Lung microvascular endothelial cell (primary cell): ENCODE measurements around the gene DYRK1B. TPM values are rescaled to one million over a fixed set of nuclear protein-coding genes. Genes with fewer than 3 reads are reported as not detected.
"Not testable (repeated sequence)": the region's sequence is repeated elsewhere in the genome, so short reads cannot be mapped to it uniquely, and the experiment has no call there.

Experiments used
- DNase-seq, 2 donors: peaks; one replicate each; pipeline versions ENCODE4 v3.0.0 to v3.0.0-alpha.2; 2010; ENCODE audit warnings: low read depth in 2 of 2
- total RNA-seq: library from RNA; depleted of rRNA; stranded (reverse); fragments of >200 nt; gene quantifications from 2 replicates; pipeline ENCODE4 v1.2.1, GENCODE V29; 2014

The DYRK1B gene
- total RNA-seq, 1 donor from 2014 or later = 11.1 TPM

DNA sequence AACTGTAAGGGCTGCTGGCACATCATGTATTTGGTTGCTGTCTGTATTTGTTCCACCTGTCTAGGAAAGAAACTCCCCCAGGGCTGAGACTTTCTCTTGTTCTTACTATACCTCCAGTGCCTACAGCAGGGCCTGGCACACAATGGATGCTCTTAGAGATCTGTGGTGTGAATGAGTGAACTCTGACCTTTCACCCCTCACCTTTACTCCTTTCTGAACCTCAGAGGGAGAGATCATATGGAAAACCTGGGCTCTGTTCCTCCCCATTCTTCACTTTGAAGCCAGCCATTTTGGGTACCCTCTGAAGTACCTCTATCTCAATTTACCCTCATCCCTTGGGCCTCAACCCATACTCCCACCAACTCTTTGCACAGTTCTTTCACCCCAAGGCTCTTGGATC is 3.1 kb downstream of the DYRK1B start:
- DNase-seq = no peak

DNA sequence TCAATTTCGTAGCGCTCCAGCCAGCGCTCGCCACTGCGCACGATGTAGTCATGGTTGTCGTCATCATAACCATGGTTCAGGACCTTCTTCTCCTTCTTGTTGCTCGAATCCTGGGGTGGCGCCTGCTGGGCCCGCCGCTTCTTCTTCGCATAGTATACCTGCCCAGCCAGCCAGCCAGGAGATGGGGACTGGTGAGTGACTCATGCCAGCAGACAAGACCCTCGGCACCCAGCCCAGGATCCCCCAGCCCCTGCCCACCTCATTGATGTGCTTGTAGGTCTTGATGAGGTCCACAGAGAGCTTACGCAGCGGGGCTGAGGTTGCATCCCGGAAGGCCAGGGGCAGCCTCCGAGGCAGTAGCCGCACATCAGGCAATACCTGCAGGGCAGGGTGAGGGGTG is 3.6 kb downstream of the DYRK1B start:
- no peak for DNase-seq

DNA sequence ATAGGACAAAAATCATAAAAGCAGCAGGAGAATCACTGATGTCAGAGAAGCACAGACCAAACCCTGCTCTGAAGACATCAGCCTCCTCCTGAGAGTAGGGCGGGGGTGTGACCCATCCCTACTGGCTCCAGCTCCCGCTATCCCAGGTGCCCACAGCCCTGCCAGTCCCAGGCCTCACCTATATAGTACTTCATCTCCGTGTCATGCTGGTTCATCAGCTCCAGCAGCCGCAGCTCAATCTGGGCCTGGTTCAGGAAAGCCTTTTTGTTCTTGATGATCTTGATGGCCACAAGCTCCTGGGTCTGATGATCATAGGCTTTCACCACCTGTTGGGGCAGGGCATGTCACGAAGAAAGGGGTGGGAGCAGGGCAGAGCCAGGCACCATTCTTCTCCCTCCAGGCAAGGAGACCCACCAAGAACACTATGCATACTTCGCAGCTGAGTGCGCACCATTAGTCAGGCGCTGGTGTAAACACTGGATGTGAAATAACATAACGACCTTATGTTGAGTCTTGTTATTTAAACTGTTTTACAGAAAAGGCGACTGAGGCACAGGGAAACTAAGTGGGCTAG is 4.2 kb downstream of the DYRK1B start:
- DNase-seq = no peak

DNA sequence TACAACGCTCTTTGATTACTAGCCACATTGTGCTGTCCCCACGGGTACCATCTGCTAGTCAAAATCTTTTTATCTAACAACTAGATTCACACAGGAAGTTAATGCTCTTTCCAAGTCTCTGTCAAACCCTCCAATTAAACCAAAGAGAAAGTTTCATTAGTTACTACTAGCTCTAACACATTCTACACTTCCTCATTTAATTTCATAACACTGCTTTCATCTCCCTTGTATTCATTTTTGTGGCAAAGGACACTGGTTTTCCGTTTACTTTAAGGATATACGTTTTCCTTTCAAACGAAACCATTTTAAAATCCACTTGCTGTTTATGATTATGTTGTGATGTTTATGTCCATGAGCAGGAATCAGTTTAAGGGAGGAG is 5.3 kb downstream of the DYRK1B start:
- no peak for DNase-seq

DNA sequence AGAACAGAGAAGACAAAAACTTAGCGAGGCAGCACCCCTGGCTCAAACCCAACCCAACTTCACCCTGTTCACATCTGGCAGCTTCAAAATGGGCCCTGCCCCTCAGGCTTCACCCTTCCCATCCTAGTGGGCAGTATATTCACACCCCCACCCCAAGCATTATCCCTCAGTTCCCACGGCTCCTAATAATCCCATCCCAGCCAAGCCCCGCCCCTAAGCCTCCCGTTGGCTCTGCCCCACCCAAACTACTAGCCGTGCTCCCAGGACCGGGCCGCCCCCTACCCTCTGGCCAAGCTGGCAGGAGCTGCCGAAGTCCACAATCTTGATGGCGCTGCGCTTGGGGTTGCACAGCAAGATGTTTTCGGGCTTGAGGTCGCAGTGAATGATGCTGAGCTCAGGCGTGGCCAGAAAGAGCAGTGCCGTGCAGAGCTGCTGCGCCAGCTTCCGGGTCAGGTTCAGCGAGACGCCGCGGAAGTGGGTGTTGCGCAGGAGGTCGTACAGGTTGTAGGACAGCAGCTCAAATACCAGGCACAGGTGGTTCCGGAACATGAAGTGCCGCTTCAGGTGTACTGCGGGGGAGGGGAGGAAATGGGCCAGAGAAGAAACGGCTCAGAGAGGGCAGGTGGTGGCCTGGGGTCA is 5.8 kb downstream of the DYRK1B start:
- DNase-seq = no peak

DNA sequence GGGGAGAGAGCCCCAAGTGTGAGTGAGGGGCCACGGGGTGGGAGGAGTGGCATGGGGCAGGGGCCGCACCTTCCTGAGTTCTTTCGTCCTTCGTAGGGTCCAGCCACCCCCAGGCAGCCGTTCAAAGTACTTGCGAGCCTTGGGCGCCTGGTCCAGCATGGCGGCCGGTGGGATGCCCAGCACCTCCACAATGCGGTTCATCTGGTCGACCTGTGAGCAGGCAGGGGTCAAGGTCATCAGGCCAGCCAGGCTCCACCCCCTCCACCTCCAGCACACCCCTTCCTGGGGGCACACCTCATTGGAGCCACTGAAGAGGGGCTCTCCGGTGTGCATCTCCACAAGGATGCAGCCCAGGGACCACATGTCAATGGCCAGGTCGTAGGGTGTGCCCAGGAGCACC is 6.7 kb downstream of the DYRK1B start:
- DNase-seq = no peak

DNA sequence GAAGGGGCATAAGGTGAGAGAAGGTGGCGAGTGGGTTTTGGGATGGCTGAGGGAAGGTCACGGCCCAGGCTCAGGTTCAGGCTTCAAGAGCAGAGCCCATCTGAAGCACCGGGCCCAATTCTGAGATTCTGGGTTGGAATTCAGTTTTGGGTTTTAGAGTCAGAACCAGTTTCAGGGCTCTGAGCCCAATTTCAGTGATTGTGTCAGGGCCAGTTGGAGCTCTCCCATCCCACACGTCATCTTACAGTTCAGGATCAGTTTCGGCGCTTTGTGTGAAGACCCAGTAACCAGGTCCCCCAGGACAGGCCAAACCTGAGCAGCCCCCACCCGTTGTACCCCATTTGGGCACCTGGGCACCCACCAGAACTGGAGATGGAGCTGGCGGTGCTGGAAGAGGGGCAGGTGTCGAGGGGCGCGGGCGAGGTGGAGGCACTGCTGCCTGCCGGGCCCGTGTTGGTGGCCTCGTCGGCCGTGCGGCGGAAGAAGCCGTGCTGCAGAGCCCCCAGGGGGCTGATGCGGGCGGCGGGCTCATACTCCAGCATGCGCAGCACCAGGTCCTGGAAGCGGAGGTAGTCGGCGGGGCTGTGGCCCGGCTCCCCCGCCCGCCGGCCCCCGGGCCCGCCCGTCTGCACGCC is 7.5 kb downstream of the DYRK1B start:
- DNase-seq = no peak

DNA sequence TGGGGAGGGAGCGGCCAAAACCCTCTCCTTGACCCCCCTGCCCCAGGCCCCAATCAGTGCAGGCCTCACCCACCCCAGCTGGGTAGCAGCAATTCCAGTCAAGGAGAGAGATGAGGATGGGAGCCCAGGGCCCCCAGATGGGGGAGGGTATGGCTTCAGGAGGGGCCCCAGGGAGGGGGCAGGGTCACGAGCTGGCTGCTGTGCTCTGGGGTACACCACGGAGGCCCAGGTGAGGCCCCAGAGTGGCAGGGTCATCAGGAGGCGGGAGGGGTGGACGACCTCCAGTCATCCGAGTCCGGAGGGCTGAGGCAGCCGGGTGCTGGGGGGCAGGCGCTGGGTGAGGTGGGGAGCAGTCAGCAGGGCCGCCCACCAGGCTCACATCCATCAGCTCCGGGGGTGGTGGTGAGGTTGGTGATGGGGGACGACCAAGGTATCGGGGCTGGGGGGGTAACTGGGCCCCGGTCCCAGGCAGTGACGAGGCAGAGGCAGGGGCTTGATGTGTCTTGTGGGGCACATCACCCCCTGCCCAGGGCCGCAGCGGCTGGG is 8.4 kb downstream of the DYRK1B start:
- DNase-seq = no peak

DNA sequence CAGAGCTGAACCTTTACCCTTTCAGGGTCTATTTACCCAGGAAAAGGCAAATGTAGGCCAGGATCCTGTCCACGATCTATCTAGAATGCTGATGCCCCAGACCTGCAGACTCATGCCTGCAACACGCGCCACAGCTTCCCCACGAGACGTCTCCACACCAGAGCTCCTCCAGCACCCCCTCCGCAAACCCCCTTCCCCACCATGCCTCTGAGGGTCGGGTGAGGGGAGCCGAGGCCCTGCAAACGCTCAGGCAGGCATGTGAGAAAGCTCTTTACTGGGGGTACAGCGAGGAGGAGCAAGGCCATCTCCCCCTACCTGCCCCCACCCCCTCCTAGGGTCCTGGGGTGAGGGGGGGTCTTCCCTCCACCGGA is 8.9 kb downstream of the DYRK1B start:
- DNase-seq = no peak

DNA sequence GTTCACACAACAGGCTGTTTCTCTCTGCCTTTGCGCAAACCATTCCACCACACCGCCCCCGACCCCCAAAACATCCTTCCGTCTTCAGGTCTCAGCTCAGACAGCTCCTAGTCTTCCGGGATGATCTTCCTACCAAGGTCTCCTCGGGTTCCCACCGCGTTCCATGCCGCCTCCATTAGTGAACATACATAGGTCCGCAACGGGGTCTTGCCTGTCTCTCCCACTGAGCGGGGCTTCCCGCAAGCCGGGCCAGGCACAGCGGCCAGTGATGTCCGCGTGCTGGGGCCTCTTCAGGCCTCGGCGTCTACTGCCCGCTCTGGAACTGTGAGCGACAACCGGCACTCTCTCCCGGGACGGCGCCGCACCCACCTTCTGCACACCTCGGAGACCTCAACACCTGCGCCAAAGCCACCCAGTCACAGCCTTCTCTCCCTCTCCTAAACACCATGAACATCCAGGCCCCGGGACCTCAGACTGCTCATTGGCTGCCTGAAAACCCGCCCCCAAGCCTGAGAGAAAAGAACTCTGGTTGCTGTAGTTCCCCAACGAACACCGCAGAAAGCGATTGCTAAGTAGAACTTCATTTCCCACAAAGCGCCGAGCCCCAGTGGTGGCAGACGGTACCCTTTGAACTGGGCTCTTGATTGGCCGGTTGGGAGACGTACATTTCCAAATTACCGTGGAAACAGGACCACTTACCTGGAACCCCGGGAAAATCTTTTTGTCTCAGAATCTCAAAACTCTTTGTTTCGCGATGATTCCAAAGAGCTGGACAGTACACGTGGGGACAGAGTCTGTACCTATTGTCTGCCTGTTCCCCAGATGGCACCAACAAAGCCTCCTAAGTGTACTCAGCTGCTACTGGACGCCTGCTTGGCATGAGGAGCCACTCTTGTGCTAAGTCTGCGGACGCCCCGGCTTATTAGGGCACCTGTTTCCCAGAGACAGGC is 9.5 kb downstream of the DYRK1B start:
- peak; percentile 93 to 94 for DNase-seq

DNA sequence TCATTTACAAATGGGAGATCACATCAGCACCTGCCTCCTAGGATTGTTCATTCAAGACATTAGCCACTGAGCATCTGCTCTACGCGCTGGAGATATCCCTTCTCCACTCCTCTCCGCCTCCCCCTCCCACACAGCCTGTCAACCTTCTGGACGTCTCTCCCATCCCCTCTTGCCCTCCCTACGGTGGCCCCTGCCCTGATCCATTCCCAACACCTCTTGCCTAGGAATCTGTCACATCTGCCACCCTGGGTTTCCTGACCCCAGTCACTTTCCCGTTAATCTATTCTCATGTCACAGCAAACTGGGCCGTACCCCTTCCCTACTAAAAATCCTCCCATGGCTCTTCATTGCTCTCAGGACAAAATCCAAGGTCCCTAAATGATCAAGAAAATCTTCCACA is 10.3 kb downstream of the DYRK1B start:
- no peak for DNase-seq

DNA sequence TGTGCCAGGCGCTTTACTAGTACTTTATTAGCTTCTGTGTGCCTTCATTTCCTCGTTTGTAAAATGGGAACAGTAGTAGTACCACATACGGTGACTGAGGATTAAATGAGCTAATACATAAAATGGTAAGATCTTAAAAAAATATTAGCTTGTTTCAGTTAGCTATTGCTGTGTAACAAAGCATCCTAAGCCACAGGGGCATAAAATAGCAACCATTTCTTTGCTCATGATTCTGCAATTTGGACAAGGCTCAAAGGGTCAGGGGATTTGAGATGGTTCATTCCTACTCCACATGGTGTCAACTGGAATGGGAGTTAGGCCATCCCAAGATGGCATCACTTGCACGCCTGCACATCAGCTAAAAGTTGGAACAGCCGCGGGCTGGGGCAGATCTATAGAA is 13.3 kb downstream of the DYRK1B start:
- no peak for DNase-seq

DNA sequence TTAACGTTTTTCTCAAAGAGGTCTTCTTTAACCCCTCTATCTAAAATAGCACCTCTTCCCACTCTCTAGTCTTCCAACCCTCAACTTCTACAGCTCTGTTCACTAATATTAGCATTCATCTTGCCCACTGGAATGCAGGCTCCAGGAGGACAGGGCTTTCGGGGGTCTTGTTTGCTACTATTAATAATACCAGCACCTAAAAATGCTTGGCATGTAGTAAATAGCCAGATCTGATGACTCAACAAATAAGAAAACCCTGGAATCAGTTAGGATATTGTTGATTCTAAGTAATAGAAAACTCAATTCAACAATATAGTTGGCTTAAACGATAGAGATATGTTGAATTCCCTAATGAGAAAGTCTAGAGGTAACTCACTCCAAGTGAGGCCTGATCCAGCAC is 14.2 kb downstream of the DYRK1B start:
- no peak for DNase-seq

DNA sequence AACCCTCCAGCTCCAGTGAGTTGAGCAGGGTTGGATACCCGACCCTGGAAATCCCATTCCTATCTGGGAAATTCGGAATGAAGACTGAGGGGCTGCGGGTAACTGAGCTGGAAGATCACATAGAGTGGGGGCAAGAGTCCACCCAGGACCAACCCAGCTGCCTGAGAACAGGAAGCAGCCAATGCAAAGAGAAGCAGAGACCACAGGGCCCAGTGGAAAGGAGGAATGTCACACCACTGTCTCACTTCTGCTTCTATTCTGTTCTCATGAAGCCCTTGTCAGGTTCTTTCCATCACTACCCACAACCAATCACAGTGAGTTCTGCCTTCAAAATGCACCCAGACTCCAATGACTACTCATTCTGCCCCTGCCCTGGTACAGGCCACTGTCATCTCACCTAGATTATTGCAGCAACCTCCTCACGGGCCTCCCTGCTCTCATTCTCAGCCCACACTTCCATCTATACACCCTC is 15.3 kb downstream of the DYRK1B start:
- DNase-seq = no peak

DNA sequence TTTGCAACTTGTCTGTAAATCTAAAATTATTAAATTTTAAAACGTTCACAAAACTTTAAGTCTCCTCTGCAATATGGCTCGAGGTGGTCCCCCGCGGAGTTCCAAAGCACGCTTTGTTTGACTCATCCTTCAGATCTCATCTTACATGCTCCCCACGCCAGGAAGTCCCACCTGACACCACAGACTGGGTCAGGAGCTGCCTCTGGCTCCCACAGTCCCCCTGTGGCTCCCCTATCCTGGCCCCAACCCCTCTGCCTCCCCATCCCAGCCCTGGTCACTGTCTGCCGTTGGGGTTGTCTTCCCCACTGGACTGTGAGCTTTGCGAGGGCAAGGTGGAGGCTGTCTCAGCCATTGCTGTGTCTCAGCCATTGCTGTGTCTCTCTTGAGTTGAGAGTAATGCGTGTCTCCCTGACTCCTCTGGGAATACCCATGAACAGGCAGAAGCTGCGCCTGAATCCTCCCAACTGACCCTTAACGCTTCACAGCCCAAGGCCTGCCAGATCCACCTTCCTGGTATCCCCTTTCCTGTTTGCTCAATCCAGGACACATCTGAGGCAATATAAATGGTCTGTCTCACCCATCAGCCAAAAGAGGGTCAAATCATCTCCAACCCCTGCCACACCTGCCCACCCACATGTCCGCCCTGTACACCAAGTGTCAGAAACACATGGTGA is 15.9 kb downstream of the DYRK1B start:
- DNase-seq = no peak

DNA sequence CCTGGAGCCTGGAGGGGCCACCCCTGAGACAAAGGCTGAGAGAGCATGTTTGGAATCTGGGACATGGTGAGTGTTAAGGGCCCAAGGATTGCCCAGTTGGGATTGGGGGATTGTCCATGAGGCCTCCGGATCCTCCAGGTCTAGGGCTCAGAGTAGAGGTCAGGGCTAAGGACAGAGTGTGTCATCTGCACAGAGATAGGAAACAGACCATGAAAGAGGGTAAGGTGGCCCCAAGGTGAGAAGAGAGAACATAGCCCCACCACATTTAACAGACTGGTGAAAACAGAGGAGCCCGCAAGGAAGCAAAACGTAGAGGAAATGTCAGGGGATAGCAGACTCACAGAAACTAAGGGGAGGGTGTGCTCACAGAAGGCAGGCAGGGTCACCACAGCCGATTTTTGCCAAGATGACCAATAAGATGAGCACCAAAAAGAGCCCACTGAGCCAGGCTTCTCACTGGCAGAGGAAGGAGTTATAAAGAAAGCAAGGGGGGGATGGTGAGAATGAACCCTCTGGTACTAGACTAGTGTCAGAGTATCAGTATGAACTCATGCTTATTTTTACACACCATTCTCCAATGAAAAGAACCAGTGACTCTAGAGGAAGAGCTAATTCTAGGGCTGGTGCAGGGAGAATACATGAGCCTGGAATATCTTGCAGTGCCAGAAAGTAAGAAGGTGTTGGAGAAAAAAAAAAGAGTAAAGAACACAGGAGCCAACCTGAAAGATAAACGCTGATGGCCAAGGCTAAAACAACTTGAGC is 17.5 kb downstream of the DYRK1B start:
- no peak for DNase-seq

DNA sequence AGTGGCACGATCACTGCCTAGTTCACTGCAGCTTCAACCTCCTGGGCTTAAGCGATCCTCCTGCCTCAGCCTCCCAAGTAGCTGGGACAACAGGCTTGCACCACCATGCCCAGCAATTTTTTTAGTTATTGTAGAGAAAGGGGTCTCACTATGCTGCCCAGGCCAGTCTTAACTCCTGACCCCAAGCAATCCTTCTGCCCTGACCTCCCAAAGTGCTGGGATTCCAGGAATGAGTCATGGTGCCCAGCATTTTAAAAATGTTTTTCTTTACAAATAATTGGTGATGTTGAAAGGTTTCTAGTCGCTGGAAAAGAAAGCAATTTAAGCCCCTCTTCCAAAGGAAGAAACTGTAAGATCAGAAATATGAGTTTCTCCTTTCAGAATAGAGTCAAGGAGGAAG is 19.4 kb downstream of the DYRK1B start:
- DNase-seq = no peak

DNA sequence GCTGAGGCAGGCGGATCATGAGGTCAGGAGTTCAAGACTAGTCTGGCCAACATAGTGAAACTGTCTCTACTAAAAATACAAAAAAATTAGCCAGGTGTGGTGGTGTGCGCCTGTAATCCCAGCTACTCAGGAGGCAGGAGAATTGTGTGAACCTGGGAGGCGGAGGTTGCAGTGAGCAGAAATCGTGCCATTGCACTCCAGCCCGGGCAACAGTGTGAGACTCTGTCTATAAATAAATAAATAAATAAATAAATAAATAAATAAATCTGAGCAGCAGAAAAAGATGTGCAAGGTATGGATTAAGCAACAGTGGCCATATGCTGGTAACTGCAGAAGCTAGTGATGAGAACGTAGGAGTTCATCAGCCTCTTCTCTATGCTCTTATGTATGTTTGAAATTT is 19.9 kb downstream of the DYRK1B start:
- not testable (repeated sequence) for DNase-seq

DNA sequence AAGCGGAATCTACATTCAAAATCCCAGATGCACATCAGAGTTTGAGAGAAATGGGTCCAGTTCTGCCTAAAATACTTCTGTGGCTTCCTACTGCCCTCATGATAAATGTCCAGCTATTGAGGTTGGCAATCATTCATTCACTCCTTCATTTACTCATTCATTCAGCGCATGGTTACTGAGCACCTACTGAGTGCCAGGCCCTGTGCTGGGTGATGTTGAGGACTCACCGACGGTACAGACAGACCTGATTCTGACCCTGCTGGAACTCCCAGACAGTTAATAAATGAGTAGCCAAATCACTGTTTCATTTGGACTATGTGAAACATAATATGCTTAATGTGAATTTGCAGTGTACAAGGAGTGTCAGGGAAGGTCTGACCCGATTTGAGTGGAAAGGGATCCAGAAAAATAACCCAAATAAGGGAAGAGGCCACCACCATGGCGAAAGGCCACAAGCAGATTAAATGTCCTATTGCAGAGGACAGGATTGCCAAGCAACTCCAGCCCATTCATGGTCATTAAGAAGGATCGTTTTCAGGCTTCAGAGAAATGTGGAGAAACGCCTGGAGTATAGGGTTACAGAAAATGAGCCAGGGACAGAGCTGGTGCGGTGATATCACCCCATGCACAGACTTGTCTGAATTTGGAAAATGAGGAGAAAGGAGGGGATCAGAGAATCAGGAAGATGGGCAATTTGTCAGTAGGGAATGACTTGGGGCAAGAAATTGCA is 20.5 kb downstream of the DYRK1B start:
- DNase-seq = no peak

DNA sequence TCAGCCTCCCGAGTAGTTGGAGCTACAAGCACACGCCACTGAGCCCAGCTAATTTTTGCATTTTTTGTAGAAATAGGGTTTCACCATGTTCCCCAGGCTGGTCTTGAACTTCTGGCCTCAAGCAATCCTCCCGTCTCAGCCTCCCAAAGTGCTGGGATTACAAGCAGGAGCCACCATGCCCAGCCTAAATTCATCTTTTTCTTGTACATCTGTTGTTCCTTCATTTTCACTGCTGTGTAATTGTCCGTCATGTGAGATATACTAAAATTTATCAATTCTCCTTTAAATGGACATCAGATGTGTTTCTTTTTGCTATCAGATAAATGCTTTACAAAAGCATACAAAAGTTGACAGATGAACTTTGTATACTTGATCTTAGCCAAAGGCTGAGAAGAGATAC is 22.9 kb downstream of the DYRK1B start:
- no peak for DNase-seq
